HFFc6 (cell line): ENCODE data around the gene EXOC3L2. TPM values are rescaled to one million over a fixed set of nuclear protein-coding genes. Genes with fewer than 3 reads are reported as not detected.
A peak's percentile ranks its signal among the peaks of the same experiment; 100 is the strongest.

ENCODE experiments used
- DNase-seq: peaks from one replicate; pipeline ENCODE4 v3.0.0-alpha.2; 2018
- H3K27ac Mint-ChIP-seq: 2 replicates; pipeline ENCODE4 v1.8.0; 2020; ENCODE audit warnings: mild to moderate bottlenecking, mixed read lengths
- H3K27me3 Mint-ChIP-seq: 2 replicates; pipeline ENCODE4 v1.8.0; 2021; ENCODE audit warnings: mild to moderate bottlenecking, moderate library complexity, mixed read lengths; ENCODE audit not compliant: insufficient read depth
- H3K36me3 Mint-ChIP-seq: 2 replicates; pipeline ENCODE4 v1.8.0; 2021; ENCODE audit warnings: low read depth, mixed read lengths
- H3K4me1 Mint-ChIP-seq: 2 replicates; pipeline ENCODE4 v1.8.0; 2020; ENCODE audit warnings: low read depth, mixed read lengths
- H3K4me3 Mint-ChIP-seq: 2 replicates; pipeline ENCODE4 v1.8.0; 2020; ENCODE audit warnings: mild to moderate bottlenecking, moderate library complexity, mixed read lengths
- H3K9me3 Mint-ChIP-seq: 2 replicates; pipeline ENCODE4 v1.8.0; 2020; ENCODE audit warnings: mild to moderate bottlenecking, mixed read lengths
- CTCF ChIP-seq: fragments of 200-600 bp; sonication (generic); IDR thresholded peaks from 2 replicates; pipeline ENCODE4 v1.5.0; 2021; ENCODE audit warnings: antibody characterized with exemption, mild to moderate bottlenecking
- total RNA-seq, 6 experiments: library from RNA; stranded (reverse); fragmentation: NEBNext Ultra II Directional; extraction: Animal tissue kit (Norgen Biotek cat#: 25700); gene quantifications; 2 replicates in 1 of 6; 3 replicates in 5 of 6; pipeline ENCODE4 v1.2.3, GENCODE V29; 2021

EXOC3L2 gene
- total RNA-seq, 6 experiments from 2014 or later: 0.10 TPM; not detected in 5

GRCh38 chr19:45211751-45212381, 33.3 kb downstream of the EXOC3L2 start:
- no peaks in the 10 kb centered on the region for H3K9me3 Mint-ChIP-seq
- no peaks in the 10 kb centered on the region for H3K36me3 Mint-ChIP-seq
- H3K27ac Mint-ChIP-seq: no peak overlapping the region
- no peaks in the 10 kb centered on the region for H3K4me1 Mint-ChIP-seq
- H3K27me3 Mint-ChIP-seq: peaks cover 25% of the 10 kb centered on the region
- DNase-seq: no peak
- H3K4me3 Mint-ChIP-seq: no peak overlapping the region
- TF ChIP-seq CTCF: no peak

GRCh38 chr19:45206328-45206727, 38.9 kb downstream of the EXOC3L2 start:
- DNase-seq: no peak
- Mint-ChIP-seq H3K27me3 (peaks cover 14% of the 10 kb centered on the region), H3K9me3 (no peaks in the 10 kb centered on the region), H3K4me3 (no peak overlapping the region), H3K36me3 (no peaks in the 10 kb centered on the region), H3K27ac (no peak overlapping the region), H3K4me1 (no peaks in the 10 kb centered on the region)
- no peak for TF ChIP-seq CTCF

GRCh38 chr19:45205810-45206209, 39.4 kb downstream of the EXOC3L2 start:
- no peaks in the 10 kb centered on the region for H3K36me3 Mint-ChIP-seq
- no peak for TF ChIP-seq CTCF
- H3K9me3 Mint-ChIP-seq: no peaks in the 10 kb centered on the region
- no peak overlapping the region for H3K27ac Mint-ChIP-seq
- peaks cover 12% of the 10 kb centered on the region for H3K27me3 Mint-ChIP-seq
- no peak overlapping the region for H3K4me3 Mint-ChIP-seq
- no peaks in the 10 kb centered on the region for H3K4me1 Mint-ChIP-seq
- no peak for DNase-seq

- no peaks in the 10 kb centered on the region for H3K9me3 Mint-ChIP-seq
- peaks cover 6% of the 10 kb centered on the region; the same call in 1 of the 2 replicates for H3K4me1 Mint-ChIP-seq
- DNase-seq: no peak
- H3K4me3 Mint-ChIP-seq: no peak overlapping the region
- TF ChIP-seq CTCF: no peak
- no peak overlapping the region for H3K27ac Mint-ChIP-seq
- peaks cover 19% of the 10 kb centered on the region for H3K27me3 Mint-ChIP-seq
- no peaks in the 10 kb centered on the region for H3K36me3 Mint-ChIP-seq
These were observed 42.6 kb downstream of the EXOC3L2 start for GRCh38 chr19:45202637-45203036.

GRCh38 chr19:45200568-45200967, 44.6 kb downstream of the EXOC3L2 start:
- Mint-ChIP-seq H3K36me3 (no peaks in the 10 kb centered on the region), H3K4me1 (peaks cover 14% of the 10 kb centered on the region), H3K4me3 (no peak overlapping the region), H3K27me3 (peaks cover 19% of the 10 kb centered on the region), H3K27ac (no peak overlapping the region), H3K9me3 (no peaks in the 10 kb centered on the region)
- peak; percentile 56 for TF ChIP-seq CTCF
- DNase-seq: peak; percentile 43

- H3K4me3 Mint-ChIP-seq: no peak overlapping the region
- H3K9me3 Mint-ChIP-seq: no peaks in the 10 kb centered on the region
- H3K27ac Mint-ChIP-seq: peak overlapping the region; percentile 57
- H3K36me3 Mint-ChIP-seq: peaks cover 3% of the 10 kb centered on the region; the same call in 1 of the 2 replicates
- H3K27me3 Mint-ChIP-seq: peaks cover 10% of the 10 kb centered on the region
- H3K4me1 Mint-ChIP-seq: peaks cover 20% of the 10 kb centered on the region
- peak; percentile 30 for DNase-seq
- TF ChIP-seq CTCF: no peak
These were observed 49.4 kb downstream of the EXOC3L2 start for GRCh38 chr19:45195764-45196163.
